ENCODE data around the gene UNC13B. TPM values are rescaled to one million over a fixed set of nuclear protein-coding genes. Genes with fewer than 3 reads are reported as not detected.

UNC13B gene
- total RNA-seq, result 23.1 and 25.2 TPM in 2 replicates

GRCh38 chr9:35161713-35162604, at the start of gene UNC13B:
Gene UNC13B, plus strand, starts transcription at chr9:35162009. Its CDS starts 275 bp downstream, at chr9:35162284.

GRCh38 chr9:35115680-35116538, 45.9 kb upstream of the UNC13B start, which contains the start of gene ATOSB:
Gene ATOSB, minus strand, starts transcription at chr9:35115862. Its CDS starts 7,588 bp downstream, at chr9:35108274.

Other genes starting within 250 kb of the UNC13B start
- gene PHF24, start 203.7 kb upstream of the UNC13B start, total RNA-seq, result not detected in 2 replicates
- 7.6 and 8.5 TPM in 2 replicates for gene DNAJB5, start 172.3 kb upstream of the UNC13B start, total RNA-seq
- gene VCP, start 89.4 kb upstream of the UNC13B start, total RNA-seq, result 288 and 366 TPM in 2 replicates
- gene FANCG, start 82.1 kb upstream of the UNC13B start, total RNA-seq, result 25.7 and 36.6 TPM in 2 replicates
- 12.1 and 15.1 TPM in 2 replicates for gene PIGO, start 65.4 kb upstream of the UNC13B start, total RNA-seq
- 201 and 210 TPM in 2 replicates for gene STOML2, start 58.9 kb upstream of the UNC13B start, total RNA-seq
- 12.9 and 14.1 TPM in 2 replicates for gene ATOSB, start 46.1 kb upstream of the UNC13B start, total RNA-seq

All from subcutaneous preadipocyte (primary cell).